ENCODE measurements around the gene FAM184A. TPM values are rescaled to one million over a fixed set of nuclear protein-coding genes. Genes with fewer than 3 reads are reported as not detected.
A peak's percentile ranks its signal among the peaks of the same experiment; 100 is the strongest.

Gene FAM184A
- total RNA-seq, 6 experiments from 2014 or later = not detected

- DNase-seq = peak; percentile 6
- TF ChIP-seq, protein P1, sequence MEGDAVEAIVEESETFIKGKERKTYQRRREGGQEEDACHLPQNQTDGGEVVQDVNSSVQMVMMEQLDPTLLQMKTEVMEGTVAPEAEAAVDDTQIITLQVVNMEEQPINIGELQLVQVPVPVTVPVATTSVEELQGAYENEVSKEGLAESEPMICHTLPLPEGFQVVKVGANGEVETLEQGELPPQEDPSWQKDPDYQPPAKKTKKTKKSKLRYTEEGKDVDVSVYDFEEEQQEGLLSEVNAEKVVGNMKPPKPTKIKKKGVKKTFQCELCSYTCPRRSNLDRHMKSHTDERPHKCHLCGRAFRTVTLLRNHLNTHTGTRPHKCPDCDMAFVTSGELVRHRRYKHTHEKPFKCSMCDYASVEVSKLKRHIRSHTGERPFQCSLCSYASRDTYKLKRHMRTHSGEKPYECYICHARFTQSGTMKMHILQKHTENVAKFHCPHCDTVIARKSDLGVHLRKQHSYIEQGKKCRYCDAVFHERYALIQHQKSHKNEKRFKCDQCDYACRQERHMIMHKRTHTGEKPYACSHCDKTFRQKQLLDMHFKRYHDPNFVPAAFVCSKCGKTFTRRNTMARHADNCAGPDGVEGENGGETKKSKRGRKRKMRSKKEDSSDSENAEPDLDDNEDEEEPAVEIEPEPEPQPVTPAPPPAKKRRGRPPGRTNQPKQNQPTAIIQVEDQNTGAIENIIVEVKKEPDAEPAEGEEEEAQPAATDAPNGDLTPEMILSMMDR (IDR thresholded peaks at IDR 0.05) = peak; percentile 59
- Mint-ChIP-seq H3K27me3 (ENCODE audit: insufficient read depth) (no peaks in the 10 kb centered on the region), H3K36me3 (ENCODE audit: low read depth) (no peaks in the 10 kb centered on the region), H3K4me3 (no peak overlapping the region), H3K4me1 (ENCODE audit: low read depth) (no peaks in the 10 kb centered on the region), H3K27ac (no peak overlapping the region), H3K9me3 (no peaks in the 10 kb centered on the region)
These were observed 110.0 kb downstream of the FAM184A start for GRCh38 chr6:118968416-118968815.

DNA sequence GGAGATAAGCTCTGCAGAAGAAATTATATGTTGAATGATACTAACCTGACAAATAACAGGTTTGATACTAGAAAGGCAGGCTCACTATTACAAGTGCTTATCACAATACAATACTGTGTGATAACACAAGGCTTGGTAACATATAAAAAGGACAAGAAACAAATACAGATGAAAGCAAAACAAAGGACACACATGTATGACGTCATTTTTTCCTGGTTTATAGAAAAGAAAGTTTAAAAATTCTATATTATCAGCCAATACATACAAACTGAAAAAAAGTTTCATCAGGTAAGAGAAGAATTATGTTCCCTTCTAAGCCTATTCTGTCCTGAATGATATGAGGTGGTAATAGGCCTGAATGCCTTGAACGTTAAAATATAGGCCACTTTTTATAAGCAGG is 111.2 kb downstream of the FAM184A start:
- TF ChIP-seq, protein P1 (IDR thresholded peaks at IDR 0.05) = no peak
- Mint-ChIP-seq H3K4me3 (no peak overlapping the region), H3K27ac (no peak overlapping the region), H3K4me1 (ENCODE audit: low read depth) (no peaks in the 10 kb centered on the region), H3K27me3 (ENCODE audit: insufficient read depth) (no peaks in the 10 kb centered on the region), H3K9me3 (no peaks in the 10 kb centered on the region), H3K36me3 (ENCODE audit: low read depth) (no peaks in the 10 kb centered on the region)
- DNase-seq = no peak

DNA sequence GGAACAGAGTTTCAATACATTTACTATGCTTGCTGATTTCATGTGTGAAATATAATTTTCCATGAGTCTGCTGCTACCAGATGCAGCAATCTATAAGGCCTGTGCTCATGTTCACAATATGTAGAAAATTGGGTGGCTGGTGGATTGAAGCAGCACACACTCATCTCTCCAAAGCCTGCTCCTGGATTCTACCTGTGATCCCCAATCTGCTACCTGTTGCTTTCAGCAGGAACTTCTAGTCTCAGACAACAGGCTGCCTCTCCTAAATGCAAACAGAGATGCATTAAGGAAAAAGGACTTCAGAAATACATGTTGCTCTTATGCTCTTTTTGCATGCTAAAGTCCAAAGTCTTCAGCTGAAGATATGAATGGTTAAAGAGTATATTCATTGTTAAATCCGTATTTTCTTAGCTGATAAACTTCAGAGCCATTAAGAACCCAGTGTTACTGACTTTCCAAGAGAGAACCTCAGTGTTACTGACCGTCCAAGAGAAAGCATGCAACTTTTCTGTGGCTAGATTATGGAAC is 112.6 kb downstream of the FAM184A start:
- no peak overlapping the region for H3K27ac Mint-ChIP-seq
- no peaks in the 10 kb centered on the region for H3K9me3 Mint-ChIP-seq
- no peaks in the 10 kb centered on the region for H3K4me1 Mint-ChIP-seq (ENCODE audit: low read depth)
- peaks cover 4% of the 10 kb centered on the region for H3K27me3 Mint-ChIP-seq (ENCODE audit: insufficient read depth)
- TF ChIP-seq, protein P1 (IDR thresholded peaks at IDR 0.05) = no peak
- no peak for DNase-seq
- H3K36me3 Mint-ChIP-seq (ENCODE audit: low read depth) = no peaks in the 10 kb centered on the region
- no peak overlapping the region for H3K4me3 Mint-ChIP-seq

- H3K27me3 Mint-ChIP-seq (ENCODE audit: insufficient read depth) = peaks cover 4% of the 10 kb centered on the region
- no peak overlapping the region for H3K27ac Mint-ChIP-seq
- no peaks in the 10 kb centered on the region for H3K9me3 Mint-ChIP-seq
- DNase-seq = no peak
- TF ChIP-seq, protein P1 (IDR thresholded peaks at IDR 0.05) = no peak
- no peak overlapping the region for H3K4me3 Mint-ChIP-seq
- no peaks in the 10 kb centered on the region for H3K4me1 Mint-ChIP-seq (ENCODE audit: low read depth)
- H3K36me3 Mint-ChIP-seq (ENCODE audit: low read depth) = no peaks in the 10 kb centered on the region
These were observed 113.1 kb downstream of the FAM184A start for GRCh38 chr6:118965371-118965770.

DNA sequence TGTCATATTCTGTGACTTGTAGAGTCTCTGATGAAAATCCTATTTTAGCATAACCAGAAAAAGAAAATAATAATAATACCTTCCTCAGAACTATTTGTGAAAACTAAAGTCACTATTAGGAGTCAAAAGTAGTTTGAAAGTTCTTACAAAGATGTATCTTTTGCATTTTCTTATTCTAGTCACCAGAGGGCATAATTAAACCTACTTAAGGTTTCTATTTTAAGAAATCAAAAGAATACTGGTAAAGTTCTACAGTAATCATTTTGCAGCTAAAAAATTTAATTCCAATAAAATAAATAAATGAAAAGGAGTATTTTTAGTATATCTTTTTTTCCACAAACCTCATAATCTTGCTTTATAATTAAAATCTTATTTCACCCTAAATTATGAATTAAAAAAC is 115.5 kb downstream of the FAM184A start:
- no peak for DNase-seq
- Mint-ChIP-seq H3K9me3 (no peaks in the 10 kb centered on the region), H3K4me1 (ENCODE audit: low read depth) (no peaks in the 10 kb centered on the region), H3K36me3 (ENCODE audit: low read depth) (no peaks in the 10 kb centered on the region), H3K27ac (no peak overlapping the region), H3K27me3 (ENCODE audit: insufficient read depth) (peaks cover 9% of the 10 kb centered on the region), H3K4me3 (no peak overlapping the region)
- TF ChIP-seq, protein P1 (IDR thresholded peaks at IDR 0.05) = peak; percentile 66

GRCh38 chr6:118959903-118960302 is 118.6 kb downstream of the FAM184A start:
- TF ChIP-seq, protein P1 (IDR thresholded peaks at IDR 0.05) = no peak
- H3K27me3 Mint-ChIP-seq (ENCODE audit: insufficient read depth) = peaks cover 9% of the 10 kb centered on the region
- no peaks in the 10 kb centered on the region for H3K36me3 Mint-ChIP-seq (ENCODE audit: low read depth)
- H3K4me3 Mint-ChIP-seq = no peak overlapping the region
- H3K9me3 Mint-ChIP-seq = no peaks in the 10 kb centered on the region
- H3K4me1 Mint-ChIP-seq (ENCODE audit: low read depth) = no peaks in the 10 kb centered on the region
- no peak overlapping the region for H3K27ac Mint-ChIP-seq
- DNase-seq = no peak
